Right renal cortex interstitium (tissue), 3 donors: ENCODE results near the gene EVPLL. TPM values are rescaled to one million over a fixed set of nuclear protein-coding genes. Genes with fewer than 3 reads are reported as not detected.
"Not testable (repeated sequence)": the region's sequence is repeated elsewhere in the genome, so short reads cannot be mapped to it uniquely, and the experiment has no call there.

Source experiments
- DNase-seq, 3 donors: peaks; one replicate each; pipeline ENCODE4 v3.0.0-alpha.2; 2013; ENCODE audit warnings: low read depth in 3 of 3, low spot score in 2 of 3
- polyA plus RNA-seq, 3 donors: library from polyadenylated mRNA; unstranded; fragments of 120-200 nt; gene quantifications; one replicate each; pipeline ENCODE4 v1.2.1, GENCODE V29; 2013; ENCODE audit not compliant: insufficient read length in 3 of 3

EVPLL gene
- polyA plus RNA-seq, 3 donors, result 0.28 to 0.64 (median 0.37) TPM

GRCh38 chr17:18378614-18379013 is 1.0 kb downstream of the EVPLL start:
- not testable (repeated sequence) for DNase-seq

- DNase-seq, result no peak
Measured at GRCh38 chr17:18379246-18380146, 1.9 kb downstream of the EVPLL start.

DNA sequence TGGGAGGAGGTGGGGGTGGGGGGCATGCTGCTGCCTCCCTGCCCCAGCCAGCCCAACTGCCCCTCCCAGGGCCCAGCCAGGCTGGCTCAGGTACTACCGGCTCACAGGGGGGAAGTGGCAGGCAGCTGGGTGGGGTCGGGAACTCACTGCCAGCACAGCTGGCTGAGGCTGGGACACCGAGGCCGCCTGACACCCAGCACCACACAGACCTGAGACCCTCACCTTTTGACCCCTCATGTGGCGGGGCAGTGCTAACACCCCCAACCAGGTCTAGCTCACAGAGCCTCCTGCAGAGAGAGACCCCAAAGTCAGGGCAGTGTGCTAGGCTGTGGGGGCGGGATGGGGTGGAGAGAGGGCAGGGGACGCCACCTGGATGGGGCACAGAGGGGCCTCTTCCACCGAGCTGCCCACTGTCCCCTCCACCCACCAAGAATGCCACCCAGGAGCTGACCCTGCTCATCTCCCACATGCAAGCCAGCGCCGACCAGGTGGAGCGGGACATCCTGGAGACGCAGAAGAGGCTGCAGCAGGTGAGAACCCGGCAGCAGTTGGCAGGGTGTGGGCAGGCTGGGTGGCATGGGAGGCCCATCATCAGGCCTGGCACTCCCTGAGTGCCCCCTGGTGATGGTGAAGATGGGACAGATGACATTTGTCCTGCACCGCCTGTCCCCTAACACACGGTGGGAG is 3.0 kb downstream of the EVPLL start:
- no peak for DNase-seq

GRCh38 chr17:18381158-18381952 is 3.8 kb downstream of the EVPLL start:
- no peak for DNase-seq

GRCh38 chr17:18381953-18382245 is 4.3 kb downstream of the EVPLL start:
- DNase-seq, result no peak

DNA sequence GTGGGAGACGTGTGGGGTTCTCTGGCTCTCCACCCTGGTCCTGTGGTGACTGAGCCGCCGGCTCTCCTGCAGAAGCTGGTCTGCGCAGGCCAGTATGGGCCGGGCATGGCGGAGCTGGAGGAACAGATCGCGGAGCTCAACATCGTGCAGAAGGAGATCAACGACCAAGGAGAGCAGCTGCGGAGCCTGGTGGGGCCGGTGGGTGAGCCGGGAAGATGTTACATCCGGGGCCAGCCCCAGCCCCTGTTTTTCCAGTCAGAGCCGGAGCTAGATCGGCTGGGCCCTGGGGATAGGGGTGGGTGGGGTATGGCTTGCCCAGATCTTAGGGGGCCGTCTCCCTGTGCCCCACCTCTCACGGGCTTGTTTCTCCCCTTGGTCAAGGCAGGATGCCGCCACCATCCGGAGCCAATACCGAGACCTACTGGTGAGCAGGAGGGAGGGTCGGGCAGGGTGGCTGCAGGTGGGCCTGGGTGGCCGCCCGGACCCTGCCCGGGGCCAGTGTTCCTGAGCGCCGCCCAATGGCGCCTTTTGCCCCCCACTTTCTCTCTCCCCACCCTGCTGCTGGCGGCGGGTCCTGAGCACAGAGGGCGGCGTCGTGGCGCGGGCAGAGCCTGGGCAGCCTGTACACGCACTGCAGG is 5.0 kb downstream of the EVPLL start:
- DNase-seq, result no peak

DNA sequence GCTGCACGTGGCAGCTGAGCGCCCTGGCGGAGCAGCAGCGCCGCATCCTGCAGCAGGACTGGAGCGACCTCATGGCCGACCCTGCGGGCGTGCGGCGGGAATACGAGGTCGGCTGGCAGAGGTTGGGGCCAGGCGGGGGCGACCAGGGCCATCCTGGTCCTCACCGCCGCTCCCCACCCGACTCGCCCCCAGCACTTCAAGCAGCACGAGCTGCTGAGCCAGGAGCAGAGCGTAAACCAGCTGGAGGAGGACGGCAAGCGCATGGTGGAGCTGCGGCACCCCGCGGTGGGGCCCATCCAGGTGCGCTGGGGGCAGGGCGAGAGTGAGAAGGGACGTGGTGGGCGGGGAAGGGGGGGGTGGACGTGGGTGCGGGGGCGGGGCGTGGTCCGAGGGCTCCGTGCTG is 5.5 kb downstream of the EVPLL start:
- not testable (repeated sequence) for DNase-seq

DNA sequence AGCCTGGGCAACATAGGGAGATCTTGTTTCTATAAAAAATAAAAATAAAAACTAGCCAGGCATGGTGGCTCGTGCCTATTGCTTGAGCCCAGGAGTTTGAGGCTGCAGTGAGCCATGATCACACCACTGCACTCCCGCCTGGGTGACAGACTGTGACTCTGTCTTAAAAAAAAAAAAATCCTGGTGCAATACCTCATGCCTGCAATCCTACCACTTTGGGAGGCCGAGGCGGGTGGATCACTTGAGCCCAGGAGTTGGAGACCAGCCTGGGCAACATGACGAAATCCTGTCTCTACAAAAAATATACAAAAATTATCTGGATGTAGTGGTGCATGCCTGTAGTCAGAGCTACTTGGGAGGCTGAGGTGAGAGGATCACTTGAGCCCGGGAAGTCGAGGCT is 6.7 kb downstream of the EVPLL start:
- not testable (repeated sequence) for DNase-seq

- DNase-seq, result not testable (repeated sequence)
Measured at GRCh38 chr17:18387583-18387982, 10.0 kb downstream of the EVPLL start.

DNA sequence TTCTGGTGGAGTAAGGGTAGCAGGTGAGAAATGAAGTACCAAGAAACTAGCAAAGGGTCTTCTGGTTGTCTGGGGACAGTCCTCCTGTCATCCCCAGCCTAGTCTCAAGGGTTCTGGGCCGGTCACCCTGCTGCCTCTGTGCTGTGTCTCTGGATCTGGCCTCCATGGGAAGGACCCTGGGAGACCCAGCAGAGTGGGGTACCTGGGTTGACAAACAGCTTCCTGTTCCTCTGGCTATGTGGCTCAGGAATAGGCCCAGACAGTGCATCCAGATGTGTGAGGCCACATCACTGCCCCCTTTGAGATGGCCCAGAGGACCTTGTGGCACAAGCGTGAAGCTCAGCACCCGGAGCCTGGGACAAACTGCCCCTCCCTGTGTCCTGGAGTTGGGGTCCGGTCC is 10.7 kb downstream of the EVPLL start:
- not testable (repeated sequence) for DNase-seq

- DNase-seq, result not testable (repeated sequence)
Measured at GRCh38 chr17:18388728-18389127, 11.2 kb downstream of the EVPLL start.

GRCh38 chr17:18401872-18402590 is 24.5 kb downstream of the EVPLL start:
- DNase-seq, result not testable (repeated sequence)

DNA sequence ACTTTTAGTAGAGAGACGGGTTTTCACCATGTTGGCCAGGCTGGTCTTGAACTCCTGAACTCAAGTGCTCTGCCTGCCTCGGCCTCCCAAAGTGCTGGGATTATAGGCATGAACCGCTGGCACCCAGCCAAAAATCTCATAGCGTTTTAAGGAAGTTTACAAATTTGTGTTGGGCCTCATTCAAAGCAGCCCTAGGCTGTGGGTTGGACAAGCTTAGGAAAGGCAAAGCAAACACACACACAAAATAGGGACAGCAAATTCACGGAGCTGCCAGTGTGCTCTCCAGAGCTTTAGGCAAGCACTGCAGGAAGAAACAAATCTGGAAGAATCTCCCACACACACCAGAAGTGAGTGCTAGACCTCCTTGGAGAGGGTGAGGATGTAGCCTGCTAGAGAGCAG is 25.6 kb downstream of the EVPLL start:
- not testable (repeated sequence) for DNase-seq

- not testable (repeated sequence) for DNase-seq
Measured at GRCh38 chr17:18403604-18404003, 26.0 kb downstream of the EVPLL start.

- DNase-seq, result not testable (repeated sequence)
Measured at GRCh38 chr17:18408906-18409305, 31.3 kb downstream of the EVPLL start.

- not testable (repeated sequence) for DNase-seq
Measured at GRCh38 chr17:18409321-18409720, 31.7 kb downstream of the EVPLL start.

- DNase-seq, result not testable (repeated sequence)
Measured at GRCh38 chr17:18410736-18411135, 33.2 kb downstream of the EVPLL start.

DNA sequence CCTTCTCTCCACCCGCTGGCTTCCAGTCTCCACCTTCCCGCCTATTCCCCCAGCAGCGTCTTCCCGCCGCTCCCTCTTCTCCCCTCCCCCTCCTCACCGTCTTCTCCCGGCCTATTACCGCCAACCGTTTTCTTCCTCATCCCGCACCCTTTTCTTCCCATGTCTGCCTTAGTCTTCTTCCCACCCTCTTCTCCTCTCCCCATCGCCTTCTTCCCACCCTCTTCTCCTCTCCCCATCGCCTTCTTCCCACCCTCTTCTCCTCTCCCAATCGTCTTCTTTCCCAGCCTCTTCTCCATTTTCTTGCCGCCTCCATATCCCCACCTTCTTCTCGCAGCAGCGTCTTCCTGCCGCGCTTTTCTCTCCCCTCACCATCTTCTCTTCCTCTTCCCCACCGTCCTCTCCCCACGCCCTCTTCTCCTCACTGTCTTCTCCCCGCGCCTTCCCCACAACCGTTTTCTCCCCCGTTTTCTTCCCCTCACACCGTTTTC is 33.8 kb downstream of the EVPLL start:
- DNase-seq, result peak in 1 of 3 donors; percentile 47

GRCh38 chr17:18412001-18412538 is 34.5 kb downstream of the EVPLL start:
- DNase-seq, result not testable (repeated sequence)

DNA sequence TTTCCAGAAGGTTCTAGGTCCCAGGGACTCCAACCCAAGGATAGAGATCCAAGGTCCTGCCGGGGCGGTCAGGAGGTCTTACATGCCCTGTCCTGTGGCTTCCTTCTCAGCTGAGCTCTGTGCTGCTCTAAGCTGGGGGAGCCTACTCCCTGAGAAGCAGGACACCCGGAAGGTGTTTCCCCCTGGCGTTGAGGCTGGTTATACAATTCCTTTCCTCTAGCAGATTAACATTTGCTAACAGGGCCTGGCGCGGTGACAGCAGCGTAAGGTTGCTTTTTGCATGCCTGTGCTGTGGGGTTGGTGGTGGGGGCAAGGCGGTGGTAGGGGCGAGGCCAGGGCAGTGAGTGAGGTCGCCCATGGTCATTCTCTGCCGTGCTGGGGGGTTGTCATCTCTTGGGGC is 43.9 kb downstream of the EVPLL start:
- DNase-seq, result not testable (repeated sequence)
